ENCODE data around the gene MFAP5. TPM values are rescaled to one million over a fixed set of nuclear protein-coding genes. Genes with fewer than 3 reads are reported as not detected.
A peak's percentile ranks its signal among the peaks of the same experiment; 100 is the strongest.

The MFAP5 gene, protein sequence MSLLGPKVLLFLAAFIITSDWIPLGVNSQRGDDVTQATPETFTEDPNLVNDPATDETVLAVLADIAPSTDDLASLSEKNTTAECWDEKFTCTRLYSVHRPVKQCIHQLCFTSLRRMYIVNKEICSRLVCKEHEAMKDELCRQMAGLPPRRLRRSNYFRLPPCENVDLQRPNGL
- not detected in 2 replicates for total RNA-seq

DNA sequence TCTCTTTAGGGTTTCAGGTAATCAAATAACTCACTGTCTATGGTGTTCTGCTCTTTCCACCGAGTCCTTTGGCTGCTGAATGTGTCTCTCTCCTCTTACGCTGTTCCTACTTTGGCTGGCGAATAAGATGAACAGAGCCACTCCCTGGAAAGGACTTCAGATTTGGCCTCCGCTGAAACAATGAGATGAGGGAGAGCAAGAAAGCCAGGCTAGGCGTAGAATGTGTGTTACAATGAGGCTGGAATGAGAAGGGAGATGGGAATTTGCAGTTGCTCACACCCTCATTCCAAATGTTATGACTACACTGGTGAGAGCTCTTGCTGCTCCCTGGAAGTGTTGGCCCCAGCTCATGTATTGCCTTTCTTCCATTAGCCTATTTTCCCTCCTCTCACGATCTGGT lies at the start of gene MFAP5:
Gene MFAP5, minus strand, starts transcription at position 234 of the 400 bp plus-strand sequence. CDS start 722 bp downstream, outside the sequence.
- no peak for DNase-seq
- Mint-ChIP-seq H3K27ac (no peak within 1 kb of the TSS), H3K9me3 (no peaks in the 10 kb centered on the region), H3K4me1 (no peaks in the 10 kb centered on the region), H3K36me3 (ENCODE audit: low read depth) (no peaks in the 10 kb centered on the region), H3K27me3 (peaks cover 27% of the 10 kb centered on the region), H3K4me3 (no peak within 1 kb of the TSS)
- intact Hi-C loops (cut with micrococcal nuclease) = no loop called here

DNA sequence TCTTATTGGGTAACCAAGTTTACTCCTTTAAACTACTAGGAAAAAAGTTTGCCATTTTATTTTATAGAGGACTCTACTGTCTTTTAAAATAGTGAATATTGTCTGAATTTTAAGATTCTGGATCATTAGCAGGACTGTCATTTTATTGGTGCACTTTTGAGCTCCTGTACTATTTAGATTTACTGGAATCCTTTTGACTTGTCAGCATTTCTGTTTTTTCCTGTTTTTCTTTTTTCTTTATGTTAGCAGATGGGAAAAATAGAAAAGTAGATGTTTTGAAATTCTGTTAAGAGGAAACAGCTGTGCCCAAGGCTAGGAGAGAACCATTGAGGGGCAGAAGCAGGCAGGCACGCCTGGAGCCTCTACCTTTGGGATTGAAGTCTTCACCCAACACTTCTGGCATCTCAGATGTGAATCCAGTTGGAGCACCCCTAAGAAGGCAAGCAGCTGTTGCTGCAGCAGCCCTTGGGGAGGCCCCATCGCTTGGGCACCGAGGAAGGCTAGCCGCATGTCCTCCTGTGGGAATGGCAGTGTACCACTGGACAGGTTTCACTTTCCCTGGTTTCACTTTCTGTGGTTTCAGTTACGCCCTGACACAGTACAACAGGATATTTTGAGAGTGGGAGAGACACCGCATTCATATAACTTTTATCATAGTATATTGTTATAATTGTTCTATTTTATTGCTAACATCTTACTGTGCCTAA lies 46.7 kb upstream of the MFAP5 start:
- Mint-ChIP-seq H3K27me3 (peaks cover 2% of the 10 kb centered on the region), H3K9me3 (no peaks in the 10 kb centered on the region)
- intact Hi-C loops (cut with micrococcal nuclease) = no loop called here

DNA sequence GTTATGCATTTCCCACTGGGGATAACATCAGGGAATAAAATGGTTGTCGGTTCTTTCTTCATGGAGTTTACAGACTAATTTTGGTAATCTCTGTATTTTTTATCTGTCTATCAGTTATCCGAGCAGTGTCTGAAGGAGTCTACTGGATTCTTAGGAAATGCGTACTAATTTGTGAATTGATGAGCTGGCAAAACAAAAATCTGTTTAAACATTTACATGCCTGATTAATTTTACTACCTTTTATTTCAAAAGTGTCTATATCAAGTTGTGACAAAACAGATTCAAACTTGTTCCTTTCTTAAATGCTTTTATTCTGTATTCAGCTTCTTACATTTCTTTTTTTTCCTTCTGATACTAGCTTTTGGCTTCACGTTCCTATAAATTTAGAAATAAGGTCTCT lies 39.5 kb upstream of the MFAP5 start:
- no peak for DNase-seq
- H3K4me1 Mint-ChIP-seq = peaks cover 9% of the 10 kb centered on the region
- no peaks in the 10 kb centered on the region for H3K9me3 Mint-ChIP-seq
- no peak overlapping the region for H3K27ac Mint-ChIP-seq
- intact Hi-C loops (cut with micrococcal nuclease) = no loop called here
- peaks cover 2% of the 10 kb centered on the region for H3K36me3 Mint-ChIP-seq (ENCODE audit: low read depth)
- no peak overlapping the region for H3K4me3 Mint-ChIP-seq
- peaks cover 38% of the 10 kb centered on the region for H3K27me3 Mint-ChIP-seq

More for the DNA sequence above, 46.7 kb upstream of the MFAP5 start:
- no peak for DNase-seq
- Mint-ChIP-seq H3K36me3 (ENCODE audit: low read depth) (no peaks in the 10 kb centered on the region), H3K4me3 (no peak overlapping the region), H3K4me1 (no peaks in the 10 kb centered on the region), H3K27ac (no peak overlapping the region)

DNA sequence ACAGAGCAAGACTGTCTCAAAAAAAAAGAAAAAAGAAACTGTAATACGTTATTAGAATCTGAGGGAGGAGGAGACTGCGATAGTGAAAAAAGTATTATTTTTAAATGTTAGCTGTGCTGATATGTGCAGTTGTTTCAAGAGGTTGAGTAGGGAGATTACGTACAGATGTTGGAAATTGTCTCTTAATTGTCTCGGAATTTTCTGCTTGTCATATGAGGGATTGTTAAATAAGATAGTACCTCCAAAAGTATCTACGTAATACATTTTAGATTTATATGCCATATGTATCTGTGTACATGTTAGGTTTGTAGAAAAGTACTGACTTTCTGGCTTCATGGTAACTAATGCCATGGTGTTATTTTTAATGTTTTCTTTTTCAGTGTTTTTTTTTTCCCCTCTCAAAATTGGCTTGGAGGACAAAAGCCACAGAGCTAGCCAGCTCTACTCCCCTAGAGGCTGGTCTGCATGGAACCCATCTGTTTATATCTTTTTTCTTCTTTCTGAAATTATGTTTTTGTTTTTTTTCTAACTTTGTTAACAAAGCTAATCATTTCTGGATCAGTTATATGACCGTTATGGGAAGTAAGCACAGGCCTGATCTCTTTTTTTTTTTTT lies 38.5 kb upstream of the MFAP5 start:
- H3K4me3 Mint-ChIP-seq = no peak overlapping the region
- DNase-seq = no peak
- intact Hi-C loops (cut with micrococcal nuclease) = no loop called here
- H3K36me3 Mint-ChIP-seq (ENCODE audit: low read depth) = peaks cover 2% of the 10 kb centered on the region
- peaks cover 45% of the 10 kb centered on the region for H3K27me3 Mint-ChIP-seq
- H3K4me1 Mint-ChIP-seq = peaks cover 12% of the 10 kb centered on the region
- no peak overlapping the region for H3K27ac Mint-ChIP-seq
- no peaks in the 10 kb centered on the region for H3K9me3 Mint-ChIP-seq

DNA sequence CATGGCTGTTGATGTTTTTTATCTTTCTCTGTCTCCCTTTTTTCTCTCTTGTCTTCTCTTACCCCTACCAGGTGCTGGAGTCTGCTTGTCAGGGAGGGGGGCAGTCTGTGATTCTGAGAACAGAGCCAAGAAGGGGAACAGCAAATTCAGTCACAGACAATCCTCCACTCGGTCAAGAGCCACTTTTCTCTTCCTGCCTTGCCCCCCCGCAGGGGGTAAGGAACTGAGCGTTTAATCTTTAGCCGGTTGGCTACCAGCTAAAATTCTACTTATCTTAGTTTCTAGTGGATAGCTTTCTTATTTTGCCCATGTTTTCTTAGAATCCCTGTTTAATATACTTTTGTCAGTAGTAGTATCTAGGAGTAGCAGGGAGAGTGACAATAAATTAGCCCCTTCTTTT lies 37.1 kb upstream of the MFAP5 start:
- Mint-ChIP-seq H3K4me3 (peak overlapping the region; percentile 40), H3K36me3 (ENCODE audit: low read depth) (peaks cover 2% of the 10 kb centered on the region), H3K27ac (no peak overlapping the region), H3K27me3 (peaks cover 50% of the 10 kb centered on the region), H3K9me3 (no peaks in the 10 kb centered on the region), H3K4me1 (peaks cover 12% of the 10 kb centered on the region)
- DNase-seq = no peak
- intact Hi-C loops (cut with micrococcal nuclease) = loop anchor here (5.0 kb wide), 2 partner anchors 213 to 248 kb away; partner anchors contain the start of genes M6PR and PHC1

DNA sequence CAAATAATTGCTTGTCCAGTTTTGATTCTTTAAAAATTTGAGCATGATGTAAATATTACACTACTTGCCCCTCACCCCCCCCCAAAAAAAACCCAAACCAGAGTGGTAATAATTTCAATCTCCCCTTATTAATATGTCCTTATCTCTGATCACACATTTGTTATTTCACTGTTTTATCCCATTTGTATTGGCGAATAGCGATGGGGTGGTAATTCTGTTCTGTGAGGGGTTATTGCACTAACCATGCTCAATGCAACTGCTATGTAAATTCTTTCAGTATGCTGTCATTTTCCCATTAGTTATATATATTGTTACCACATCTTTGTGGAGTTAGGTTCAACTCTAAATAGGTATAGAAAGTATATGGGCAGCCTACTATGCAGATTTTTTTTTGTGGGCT lies 36.3 kb upstream of the MFAP5 start:
- no peak for DNase-seq
- Mint-ChIP-seq H3K9me3 (no peaks in the 10 kb centered on the region), H3K4me3 (peak overlapping the region; percentile 89), H3K4me1 (peaks cover 12% of the 10 kb centered on the region), H3K27ac (no peak overlapping the region), H3K36me3 (ENCODE audit: low read depth) (peaks cover 2% of the 10 kb centered on the region), H3K27me3 (peaks cover 50% of the 10 kb centered on the region)
- intact Hi-C loops (cut with micrococcal nuclease) = loop anchor here (5.0 kb wide), 2 partner anchors 213 to 248 kb away; partner anchors contain the start of genes M6PR and PHC1

DNA sequence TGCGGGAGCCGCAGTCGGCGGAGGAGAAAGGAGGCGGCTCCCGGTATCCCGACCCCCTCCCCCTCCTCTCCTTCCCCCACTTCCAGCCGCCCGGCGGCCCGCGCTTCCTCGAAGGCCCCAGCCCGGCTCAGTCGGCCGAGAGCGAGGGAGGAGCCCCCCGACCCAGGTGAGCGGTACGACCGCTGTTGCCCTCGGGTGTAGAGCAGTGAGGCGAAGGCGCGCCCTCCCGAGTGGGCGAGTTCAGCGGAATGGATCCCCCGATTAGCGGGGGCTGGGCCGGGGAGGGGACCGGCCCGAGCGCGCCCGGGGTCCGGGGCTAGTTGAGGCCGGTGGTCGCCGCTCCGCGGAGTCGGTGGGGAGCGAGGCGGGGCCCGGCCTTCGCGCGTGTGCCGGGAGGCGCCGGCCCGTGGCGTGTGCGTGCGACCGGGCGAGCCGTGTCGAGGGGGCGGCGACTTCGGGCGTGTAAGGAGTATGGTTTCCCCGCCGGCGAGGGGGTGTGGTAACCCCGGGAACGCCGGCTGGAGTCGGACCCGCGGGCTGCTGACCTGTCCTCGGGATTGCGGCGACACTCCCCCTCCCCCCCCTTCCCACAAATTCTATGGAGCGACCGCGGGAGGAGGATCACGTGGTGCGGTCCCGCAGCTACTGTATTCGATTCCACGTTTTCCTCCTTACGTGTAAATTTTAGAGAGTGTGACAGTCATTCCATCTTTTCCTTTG lies 35.7 kb upstream of the MFAP5 start:
- DNase-seq = peak; percentile 76
- H3K4me3 Mint-ChIP-seq = peak overlapping the region; percentile 89
- peaks cover 50% of the 10 kb centered on the region for H3K27me3 Mint-ChIP-seq
- peaks cover 2% of the 10 kb centered on the region for H3K36me3 Mint-ChIP-seq (ENCODE audit: low read depth)
- H3K9me3 Mint-ChIP-seq = no peaks in the 10 kb centered on the region
- peak overlapping the region; percentile 79 for H3K27ac Mint-ChIP-seq
- intact Hi-C loops (cut with micrococcal nuclease) = loop anchor here (5.0 kb wide), 2 partner anchors 214 to 249 kb away; partner anchors contain the start of genes M6PR and PHC1
- H3K4me1 Mint-ChIP-seq = peaks cover 12% of the 10 kb centered on the region

DNA sequence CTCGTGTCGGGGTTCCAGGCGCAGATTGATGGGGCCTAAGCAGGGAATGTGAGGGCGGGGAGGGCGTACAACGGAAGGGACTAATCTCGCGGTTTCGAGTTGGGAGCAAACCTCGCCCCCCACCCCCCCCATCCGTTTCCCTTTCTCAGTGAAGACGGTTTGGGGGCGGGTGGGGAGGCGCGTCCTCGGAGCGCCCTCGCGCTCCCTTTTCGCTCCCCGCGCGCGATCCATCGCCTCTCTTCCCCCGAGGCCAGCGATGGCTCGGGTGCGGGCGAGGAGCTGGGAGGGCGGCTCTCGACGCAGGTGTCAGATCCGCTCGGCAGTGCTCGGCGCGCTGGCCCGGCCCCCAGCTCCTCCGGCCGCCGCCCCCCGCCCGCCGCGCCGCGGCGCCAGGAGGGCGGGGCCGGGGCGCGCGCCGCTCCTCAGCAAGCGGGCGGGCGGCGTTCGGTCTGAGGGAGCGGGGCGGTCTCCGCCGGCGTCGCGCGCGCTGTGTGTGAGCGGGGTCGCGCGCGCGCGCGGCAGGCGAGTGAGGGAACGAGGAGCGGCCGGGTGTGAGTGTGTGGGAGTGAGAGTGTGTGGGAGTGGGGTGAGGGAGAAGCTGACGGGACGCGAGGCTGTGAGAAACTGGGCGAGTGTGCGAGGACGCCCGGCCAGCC lies 35.0 kb upstream of the MFAP5 start, which contains the start of gene RIMKLB:
Gene RIMKLB, plus strand, starts transcription at position 516 of the 656 bp plus-strand sequence. CDS start 15,876 bp downstream, outside the sequence.
- peaks cover 2% of the 10 kb centered on the region for H3K36me3 Mint-ChIP-seq (ENCODE audit: low read depth)
- H3K27me3 Mint-ChIP-seq = peaks cover 55% of the 10 kb centered on the region

DNA sequence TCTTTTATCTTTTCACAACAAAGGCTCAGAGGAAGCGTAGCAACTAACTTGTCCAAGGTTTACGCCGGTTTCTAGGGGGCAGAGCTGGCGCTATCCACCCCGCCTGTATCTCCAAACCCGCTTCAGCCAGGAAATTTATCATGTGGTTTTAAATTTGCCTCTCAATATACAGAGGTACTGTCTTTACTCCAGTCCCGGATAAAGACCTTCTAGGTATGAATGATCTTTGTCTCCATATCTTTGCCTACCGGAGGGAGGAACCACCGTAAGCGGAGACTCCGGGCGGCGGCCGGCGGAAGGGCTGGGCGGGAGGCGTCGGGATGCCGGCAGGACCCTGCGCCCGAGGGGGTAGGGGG lies 34.5 kb upstream of the MFAP5 start:
- no peaks in the 10 kb centered on the region for H3K9me3 Mint-ChIP-seq
- H3K4me1 Mint-ChIP-seq = peaks cover 12% of the 10 kb centered on the region
- intact Hi-C loops (cut with micrococcal nuclease) = loop anchor here (5.0 kb wide), 2 partner anchors 215 to 250 kb away; partner anchors contain the start of genes M6PR and PHC1
- H3K27me3 Mint-ChIP-seq = peaks cover 57% of the 10 kb centered on the region
- H3K36me3 Mint-ChIP-seq (ENCODE audit: low read depth) = peaks cover 2% of the 10 kb centered on the region
- no peak overlapping the region for H3K27ac Mint-ChIP-seq
- DNase-seq = peak; percentile 71
- H3K4me3 Mint-ChIP-seq = peak overlapping the region; percentile 89

More for the DNA sequence above, 35.0 kb upstream of the MFAP5 start, which contains the start of gene RIMKLB:
- DNase-seq = peak; percentile 88
- Mint-ChIP-seq H3K4me1 (peaks cover 12% of the 10 kb centered on the region), H3K27ac (peak within 1 kb of the TSS; percentile 79), H3K9me3 (no peaks in the 10 kb centered on the region), H3K4me3 (peak within 1 kb of the TSS; percentile 89)
- intact Hi-C loops (cut with micrococcal nuclease) = loop anchor here (5.0 kb wide), 2 partner anchors 215 to 250 kb away; partner anchors contain the start of genes M6PR and PHC1

DNA sequence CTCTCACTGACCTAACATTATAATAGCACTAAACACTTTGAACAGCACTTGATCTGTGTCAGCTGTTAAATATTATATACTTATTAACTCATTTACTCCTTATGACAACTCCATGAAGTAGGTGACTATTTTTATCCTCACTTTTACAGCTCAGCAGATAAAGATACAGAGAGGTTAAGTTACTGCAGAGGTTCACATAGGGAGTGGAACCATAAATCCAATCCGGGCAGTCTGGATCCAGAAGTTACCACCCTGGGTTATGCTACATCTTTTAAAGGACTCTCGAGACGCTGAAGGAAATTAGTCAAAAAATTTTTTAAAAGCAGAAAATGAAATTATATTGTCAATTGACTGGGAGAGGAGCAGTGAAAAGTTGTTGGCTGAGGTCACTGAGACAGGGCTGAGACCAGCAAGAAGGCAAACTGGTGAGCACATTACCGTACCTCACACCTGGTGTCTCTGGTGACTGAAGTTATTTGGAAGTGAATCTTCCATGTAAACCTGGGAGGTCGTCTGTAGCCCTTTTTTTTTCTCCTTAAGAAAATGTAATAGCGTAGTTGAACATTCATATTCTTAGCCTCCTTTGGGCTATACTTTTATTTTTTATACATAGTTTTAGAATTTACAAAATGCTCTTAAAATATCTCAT lies 33.9 kb upstream of the MFAP5 start:
- H3K9me3 Mint-ChIP-seq = no peaks in the 10 kb centered on the region
- peaks cover 2% of the 10 kb centered on the region for H3K36me3 Mint-ChIP-seq (ENCODE audit: low read depth)
- H3K27me3 Mint-ChIP-seq = peaks cover 60% of the 10 kb centered on the region
- H3K27ac Mint-ChIP-seq = no peak overlapping the region
- H3K4me1 Mint-ChIP-seq = peaks cover 12% of the 10 kb centered on the region
- peak overlapping the region; percentile 89 for H3K4me3 Mint-ChIP-seq
- intact Hi-C loops (cut with micrococcal nuclease) = loop anchor here (5.0 kb wide), 2 partner anchors 216 to 251 kb away; partner anchors contain the start of genes M6PR and PHC1
- DNase-seq = no peak

DNA sequence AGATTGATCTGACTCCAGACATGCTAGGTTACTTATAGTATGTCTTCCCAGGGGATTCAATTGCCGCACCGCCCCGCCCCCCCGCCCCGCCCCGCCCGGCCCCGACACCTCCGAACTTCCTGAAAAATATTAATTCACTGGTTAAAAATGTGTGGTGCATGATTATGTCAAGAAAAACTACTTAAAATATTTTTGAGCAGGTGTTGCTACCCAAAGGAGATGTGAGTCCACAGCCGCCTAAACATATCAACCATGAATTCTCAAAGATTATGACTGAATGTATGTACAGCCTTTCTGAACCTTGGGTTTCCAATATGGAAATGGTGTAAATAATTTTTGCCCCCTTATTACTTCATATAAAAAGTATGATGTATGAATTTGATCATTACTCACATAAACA lies 32.5 kb upstream of the MFAP5 start:
- Mint-ChIP-seq H3K4me1 (peaks cover 12% of the 10 kb centered on the region), H3K27ac (no peak overlapping the region), H3K4me3 (no peak overlapping the region), H3K9me3 (no peaks in the 10 kb centered on the region), H3K27me3 (peaks cover 56% of the 10 kb centered on the region), H3K36me3 (ENCODE audit: low read depth) (peaks cover 2% of the 10 kb centered on the region)
- intact Hi-C loops (cut with micrococcal nuclease) = loop anchor here (5.0 kb wide), 2 partner anchors 217 to 252 kb away; partner anchors contain the start of genes M6PR and PHC1
- DNase-seq = no peak

DNA sequence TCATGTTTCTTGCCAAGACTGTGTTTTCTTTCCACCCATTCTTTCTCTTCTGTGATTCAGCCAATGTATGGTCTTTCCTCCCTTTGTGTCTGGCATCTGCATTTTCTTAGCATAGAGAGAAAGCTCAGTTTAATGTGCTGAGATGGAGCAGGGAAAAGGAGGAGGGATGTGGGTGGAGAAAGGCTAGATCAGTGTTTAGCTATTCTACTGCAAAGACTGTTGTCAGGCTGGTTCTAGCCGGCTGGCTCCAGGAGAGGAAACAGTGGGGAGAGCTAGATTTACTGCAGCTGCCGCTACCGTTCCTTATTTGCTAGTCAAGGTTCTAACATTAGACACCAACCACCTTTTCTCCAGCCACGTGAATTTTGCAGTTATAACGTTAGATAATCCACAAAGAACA lies 29.9 kb upstream of the MFAP5 start:
- intact Hi-C loops (cut with micrococcal nuclease) = no loop called here
- Mint-ChIP-seq H3K4me3 (no peak overlapping the region), H3K27ac (no peak overlapping the region), H3K9me3 (no peaks in the 10 kb centered on the region), H3K36me3 (ENCODE audit: low read depth) (no peaks in the 10 kb centered on the region), H3K4me1 (peaks cover 3% of the 10 kb centered on the region), H3K27me3 (peaks cover 47% of the 10 kb centered on the region)
- DNase-seq = no peak

All from activated CD4-positive, alpha-beta T cell treated with anti-CD3 and anti-CD28 coated beads, Interleukin-2, amount 10 ng/mL, durations not matched to agents 24 days and 14 days (primary cell).